GM18499 (cell line): ENCODE data around the gene KLHL21.

Source experiments
- ATAC-seq: cut with Tn5 transposase; IDR thresholded peaks from one replicate; pipeline ENCODE4 v1.9.1; 2021; ENCODE audit warnings: moderate number of reproducible peaks; ENCODE audit not compliant: insufficient read depth, unreplicated experiment

KLHL21 gene

GRCh38 chr1:6627031-6627430 is 24.4 kb upstream of the KLHL21 start:
- no peak for ATAC-seq

GRCh38 chr1:6625584-6626149 is 23.0 kb upstream of the KLHL21 start:
- ATAC-seq, result no peak

- ATAC-seq, result no peak
Measured at GRCh38 chr1:6624710-6625583, 22.3 kb upstream of the KLHL21 start, which contains the start of gene THAP3. Gene THAP3 (plus strand): TSS chr1:6624868. CDS start chr1:6625219, 351 bp downstream.

DNA sequence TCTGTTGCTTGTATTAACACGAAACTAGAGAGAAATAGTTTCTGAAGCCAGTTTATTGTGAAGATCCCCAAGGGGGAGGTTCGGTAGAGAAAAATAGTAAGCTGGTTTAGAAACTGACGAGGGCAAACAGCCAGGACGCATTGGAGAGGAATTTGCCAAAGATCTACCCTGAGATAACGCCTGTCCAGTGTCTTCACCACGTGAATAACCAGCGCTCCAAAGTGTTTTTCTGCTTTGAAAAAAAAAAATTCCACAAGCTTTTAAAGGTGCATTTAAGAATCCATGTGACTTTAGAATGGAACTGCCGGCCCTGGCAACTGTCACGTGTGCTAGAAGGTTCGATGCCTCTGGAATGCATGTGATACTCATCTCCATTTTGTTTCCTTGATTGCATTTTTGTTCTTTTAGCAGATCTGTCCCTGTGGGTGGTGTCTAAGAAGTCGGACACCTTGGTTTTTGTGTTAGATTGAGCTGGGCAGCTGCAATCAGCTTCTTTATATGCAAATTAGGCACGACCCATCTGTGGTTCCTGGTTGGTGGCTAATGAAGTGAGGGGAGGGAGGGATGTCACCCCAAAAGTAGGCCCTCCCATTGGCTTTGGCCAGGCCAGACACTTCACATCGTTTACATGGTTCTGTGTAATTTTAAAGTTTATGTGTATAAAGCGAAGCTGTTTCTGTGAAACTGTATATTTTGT is 20.7 kb upstream of the KLHL21 start:
- no peak for ATAC-seq

DNA sequence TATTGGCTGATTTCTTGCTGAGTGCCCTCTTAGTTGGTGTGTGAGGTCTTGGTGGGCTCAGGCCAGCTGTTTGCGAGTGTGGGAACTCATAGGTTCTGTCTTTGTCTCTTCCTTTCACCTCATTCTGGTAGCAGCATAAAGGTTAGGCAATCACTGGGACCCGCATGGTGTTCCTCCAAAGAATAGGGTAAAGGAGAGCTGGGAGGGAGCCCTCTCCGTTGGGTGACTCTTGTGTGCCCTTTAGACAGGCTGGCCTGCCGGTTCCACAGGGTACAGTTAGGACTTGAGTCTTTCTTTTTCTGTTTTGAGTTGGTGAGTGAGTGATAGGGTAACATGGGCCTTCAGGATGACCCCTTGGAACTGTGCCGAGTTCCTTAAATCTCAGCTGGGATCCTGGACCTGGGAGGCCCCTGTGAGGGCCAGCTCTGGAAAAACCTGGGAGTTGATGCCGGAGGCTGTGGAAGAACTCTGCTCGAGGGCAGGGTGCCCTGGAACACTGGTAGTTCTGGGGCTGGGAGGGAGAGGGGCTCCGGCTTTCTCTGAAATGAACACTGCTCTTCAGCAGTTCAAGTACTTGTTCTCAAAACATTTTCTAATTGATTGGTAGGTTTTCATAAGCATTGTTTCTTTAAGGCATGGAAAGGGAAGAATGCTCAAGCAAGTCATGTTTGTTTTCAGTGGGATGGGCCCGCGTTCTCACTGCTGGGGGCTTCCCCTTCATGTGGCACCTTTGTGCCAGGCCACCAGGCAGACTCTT is 19.9 kb upstream of the KLHL21 start:
- ATAC-seq, result no peak

GRCh38 chr1:6621429-6622391 is 19.0 kb upstream of the KLHL21 start:
- no peak for ATAC-seq

GRCh38 chr1:6619045-6619444 is 16.4 kb upstream of the KLHL21 start:
- ATAC-seq, result no peak

GRCh38 chr1:6614929-6615785 is 12.5 kb upstream of the KLHL21 start:
- ATAC-seq, result no peak

DNA sequence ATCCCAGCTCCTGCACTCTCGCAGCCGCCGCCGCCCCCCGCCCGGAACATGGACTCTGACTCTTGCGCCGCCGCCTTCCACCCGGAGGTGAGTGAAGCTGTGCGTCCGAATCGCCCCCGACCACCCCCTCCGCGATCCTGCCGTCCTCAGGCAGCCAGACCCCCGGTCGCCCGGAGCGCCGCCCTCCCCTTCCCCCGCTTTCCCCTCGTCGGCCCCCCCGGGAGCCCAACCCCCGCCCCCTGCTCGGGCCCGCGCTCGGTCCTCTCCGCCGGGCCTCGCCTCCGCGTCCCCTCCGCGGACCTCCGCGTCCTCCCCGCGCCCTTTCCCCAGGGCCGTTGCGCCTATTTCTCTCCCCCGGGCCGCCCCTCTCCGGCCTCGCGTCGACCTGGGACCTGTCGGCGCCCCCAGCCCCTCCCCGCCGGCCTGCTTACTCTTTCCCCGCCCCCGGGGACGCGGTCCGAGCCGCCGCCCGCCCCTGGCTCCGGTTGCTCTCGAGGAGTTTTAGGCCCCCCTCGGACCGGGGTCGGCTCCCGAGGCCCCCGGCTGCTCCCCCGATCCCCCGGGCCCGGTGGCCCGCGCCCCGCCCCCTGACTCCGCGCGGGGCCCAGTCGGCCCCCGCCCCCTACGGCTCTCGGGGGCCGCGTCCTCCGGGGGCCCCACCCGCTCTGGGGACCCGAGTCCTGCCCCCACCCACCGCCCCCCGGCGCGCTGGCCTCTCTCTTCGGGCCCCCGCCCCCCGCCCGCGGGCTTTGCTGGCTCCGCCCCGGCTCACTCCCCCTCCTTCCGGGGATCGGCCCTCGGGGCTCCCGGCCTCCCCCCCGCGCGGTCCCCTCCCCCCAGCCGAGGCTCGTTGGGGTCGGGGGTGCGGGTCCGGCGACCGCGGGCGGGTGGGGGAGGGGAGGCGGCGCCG is 11.6 kb upstream of the KLHL21 start:
- no peak for ATAC-seq

GRCh38 chr1:6613361-6614018 is 10.8 kb upstream of the KLHL21 start, which contains the start of gene PHF13:
Gene PHF13 (plus strand): TSS chr1:6613731. CDS start chr1:6614067, 336 bp downstream.
- ATAC-seq, result peak; percentile 79

DNA sequence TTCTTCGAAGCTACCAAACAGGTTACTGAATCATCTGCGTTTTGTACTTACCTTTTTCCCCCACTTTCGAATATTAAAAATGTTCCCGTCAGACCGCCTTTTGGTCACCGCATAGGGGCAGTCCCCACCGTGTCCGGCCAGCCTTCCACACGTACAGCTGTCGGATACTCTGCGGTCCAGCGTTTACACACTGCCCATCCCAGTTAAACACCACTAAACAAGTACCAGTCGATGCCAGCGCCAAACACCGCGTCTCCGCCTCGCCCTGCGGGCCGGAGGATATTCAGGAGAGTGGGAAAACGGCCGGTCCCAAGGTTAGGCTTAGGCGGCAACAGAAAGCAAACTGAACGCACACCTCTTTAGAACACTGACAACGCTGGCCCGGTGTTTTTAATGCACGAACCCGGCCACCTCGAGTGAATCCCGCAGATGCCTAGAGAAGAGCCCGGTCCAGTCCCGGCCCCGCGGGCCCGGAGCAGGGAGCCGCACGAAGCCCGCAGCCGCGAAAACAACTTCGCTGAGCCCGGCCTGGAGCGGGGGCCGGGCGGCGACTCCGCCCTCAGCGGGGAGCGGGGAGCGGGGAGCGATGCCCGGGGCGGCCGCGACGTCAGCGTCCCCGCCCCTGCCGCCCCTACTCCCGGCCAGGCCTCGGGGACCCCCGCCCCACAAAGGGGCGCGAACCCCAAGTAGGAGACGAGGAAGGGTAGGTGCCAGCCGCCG is 10.1 kb upstream of the KLHL21 start:
- peak; percentile 17 for ATAC-seq

DNA sequence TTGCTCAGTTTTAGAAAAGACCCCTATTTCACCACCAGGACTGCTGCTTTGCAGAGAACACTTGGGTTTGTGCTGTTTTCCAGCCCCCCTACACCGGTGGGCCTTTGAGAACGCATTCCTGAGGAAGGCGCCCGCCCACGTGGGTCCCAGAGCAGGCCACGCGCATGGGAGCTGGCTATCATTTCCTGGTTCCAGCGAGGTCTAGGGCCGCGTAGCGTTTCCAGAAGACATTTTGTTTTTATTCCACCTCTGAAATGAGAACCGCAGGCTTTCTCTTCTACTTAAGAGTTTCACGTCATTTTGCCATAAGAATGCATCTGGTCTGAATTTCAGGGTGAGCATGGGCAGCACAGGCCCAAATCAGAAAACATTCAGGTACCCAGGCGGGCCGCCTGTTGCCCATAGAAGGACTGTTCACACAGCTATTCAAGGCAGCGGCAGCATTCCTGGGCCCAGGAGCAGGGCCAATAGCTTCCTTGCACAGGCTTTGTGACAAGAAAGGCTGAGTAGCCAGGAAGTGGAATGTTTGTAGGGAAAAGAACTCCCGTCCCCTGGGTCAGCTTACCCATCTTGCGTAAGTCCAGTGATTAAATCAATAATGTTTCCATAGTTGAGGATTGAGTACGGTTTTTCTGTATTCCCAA is 1.4 kb upstream of the KLHL21 start:
- no peak for ATAC-seq

GRCh38 chr1:6603238-6603914 is 707 bp upstream of the KLHL21 start:
- no peak for ATAC-seq

GRCh38 chr1:6601923-6602668 is 573 bp downstream of the KLHL21 start:
- no peak for ATAC-seq
